Pancreas (tissue), 10 donors: Measurements from ENCODE around the gene BCL11B. TPM values are rescaled to one million over a fixed set of nuclear protein-coding genes. Genes with fewer than 3 reads are reported as not detected.

Experiments
- ATAC-seq, 4 donors: fragments of 200-7000 bp; cut with Tn5 transposase; one replicate each; pipeline versions ENCODE4 v1.8.0 to v1.9.1; 2020; ENCODE audit warnings: mild to moderate bottlenecking in 4 of 4, moderate library complexity in 4 of 4
- DNase-seq, 6 donors: peaks; one replicate each; pipeline ENCODE4 v3.0.0-alpha.2; 2020
- FAIRE-seq: peaks from 2 replicates; lab custom pipeline; 2012; peaks lifted over from hg19 to GRCh38; lab: Jason Lieb, UNC
- H3K27ac ChIP-seq, 4 donors: fragments of 200-600 bp; sonication (generic); 1 replicate in 3 of 4; 2 replicates in 1 of 4; pipeline versions ENCODE4 v1.5.0 to v1.8.0; 2020
- H3K27me3 ChIP-seq, 4 donors: fragments of 200-600 bp; one replicate each; pipeline ENCODE4 v1.8.0; 2021
- H3K36me3 ChIP-seq, 3 donors: fragments of 200-600 bp; sonication (generic) in 1 of 3; one replicate each; pipeline versions ENCODE4 v1.5.0 to v1.8.0; 2020 to 2021
- H3K4me1 ChIP-seq, 3 donors: fragments of 200-600 bp; one replicate each; pipeline ENCODE4 v1.8.0; 2021
- H3K4me3 ChIP-seq, 4 donors: fragments of 200-600 bp; sonication (generic) in 2 of 4; one replicate each; pipeline versions ENCODE4 v1.5.0 to v1.8.0; 2020 to 2021
- H3K9me3 ChIP-seq, 4 donors: fragments of 200-600 bp; one replicate each; pipeline ENCODE4 v1.8.0; 2021
- WGBS, 2 donors: extraction: QIAGEN DNeasy Blood & Tissue Kit; methylation state at CpG; one replicate each; pipeline ENCODE4 v1.1.7; 2013; 5-methylcytosine and 5-hydroxymethylcytosine counted together
- intact Hi-C, 3 donors: fragments of 100-400 bp; cut with DNase I; formaldehyde crosslinking; loops; one replicate each; pipeline versions ENCODE4 v1.11.1 to v1.14.2; 2022
- polyA plus RNA-seq, 2 donors: library from polyadenylated mRNA; stranded (reverse); fragments of 200-250 nt; gene quantifications; one replicate each; pipeline ENCODE4 v1.2.3, GENCODE V29; 2013
- total RNA-seq, 6 donors: library from RNA; stranded (reverse); fragmentation: NEBNext Ultra II Directional in 4 of 6; extraction: Animal tissue kit (Norgen Biotek cat#: 25700) in 4 of 6; gene quantifications; one replicate each; pipeline versions ENCODE4 v1.2.1 to v1.2.4, GENCODE V29; 2021 to 2023
- TF ChIP-seq, protein P1 (sequence below), 4 donors: fragments of 200-600 bp; sonication (generic) in 3 of 4; IDR thresholded peaks; one replicate each; pipeline versions ENCODE4 v1.5.0 to v1.8.0; 2021; ENCODE audit warnings: antibody characterized with exemption in 4 of 4
- donor health status: healthy with polysubstance abuse.
- donor health status: DM: no; HTN: no; CAD: no; lungs with moderate emphysema.
- donor health status: DM: no; HTN: no; CAD: no.
- donor health status: control.
- donor health status: control.
- donor health status: Bipolar disorder and iron deficiency.
- donor health status: DM: yes; HTN: yes; CAD: no.
- donor health status: DM: no; HTN: no; CAD: no.
- donor health status: DM: no; HTN: no; CAD: no.
- donor health status: DM: yes; HTN: yes; CAD: no.

The BCL11B gene
- total and polyA plus RNA-seq, 8 donors = 0.04 to 0.47 (median 0.27) TPM

DNA sequence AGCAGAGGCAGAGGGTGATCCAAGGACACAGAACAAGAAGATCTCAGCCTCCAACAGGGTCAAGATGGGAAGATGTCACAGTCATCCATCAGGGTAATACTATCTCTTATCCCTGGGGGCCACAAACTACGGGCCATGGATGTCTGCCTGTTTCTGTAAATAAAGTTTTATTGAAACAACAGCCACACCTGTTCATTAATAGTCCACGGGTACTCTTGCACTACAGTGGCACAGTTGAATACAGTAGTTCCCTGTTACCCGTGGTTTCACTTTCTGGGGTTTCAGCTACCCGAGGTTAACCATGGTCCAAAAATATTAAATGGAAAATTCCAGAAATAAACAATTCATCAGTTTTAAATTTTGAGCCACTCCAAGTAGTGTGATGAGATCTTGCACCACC is 65.9 kb downstream of the BCL11B start:
- TF ChIP-seq, protein P1, sequence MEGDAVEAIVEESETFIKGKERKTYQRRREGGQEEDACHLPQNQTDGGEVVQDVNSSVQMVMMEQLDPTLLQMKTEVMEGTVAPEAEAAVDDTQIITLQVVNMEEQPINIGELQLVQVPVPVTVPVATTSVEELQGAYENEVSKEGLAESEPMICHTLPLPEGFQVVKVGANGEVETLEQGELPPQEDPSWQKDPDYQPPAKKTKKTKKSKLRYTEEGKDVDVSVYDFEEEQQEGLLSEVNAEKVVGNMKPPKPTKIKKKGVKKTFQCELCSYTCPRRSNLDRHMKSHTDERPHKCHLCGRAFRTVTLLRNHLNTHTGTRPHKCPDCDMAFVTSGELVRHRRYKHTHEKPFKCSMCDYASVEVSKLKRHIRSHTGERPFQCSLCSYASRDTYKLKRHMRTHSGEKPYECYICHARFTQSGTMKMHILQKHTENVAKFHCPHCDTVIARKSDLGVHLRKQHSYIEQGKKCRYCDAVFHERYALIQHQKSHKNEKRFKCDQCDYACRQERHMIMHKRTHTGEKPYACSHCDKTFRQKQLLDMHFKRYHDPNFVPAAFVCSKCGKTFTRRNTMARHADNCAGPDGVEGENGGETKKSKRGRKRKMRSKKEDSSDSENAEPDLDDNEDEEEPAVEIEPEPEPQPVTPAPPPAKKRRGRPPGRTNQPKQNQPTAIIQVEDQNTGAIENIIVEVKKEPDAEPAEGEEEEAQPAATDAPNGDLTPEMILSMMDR (IDR thresholded peaks at IDR 0.05) = no peak
- H3K27me3 ChIP-seq = no peaks in the 10 kb centered on the region
- no peak overlapping the region for H3K27ac ChIP-seq
- WGBS, 2 donors = 81 to 88% methylated on average over 4 of the region's 4 CpGs
- H3K4me3 ChIP-seq = no peak overlapping the region
- DNase-seq (no peak), FAIRE-seq (no peak), ATAC-seq (no peak)
- no peaks in the 10 kb centered on the region for H3K9me3 ChIP-seq
- no peaks in the 10 kb centered on the region for H3K4me1 ChIP-seq
- intact Hi-C loops = no loop called here
- H3K36me3 ChIP-seq = no peaks in the 10 kb centered on the region

DNA sequence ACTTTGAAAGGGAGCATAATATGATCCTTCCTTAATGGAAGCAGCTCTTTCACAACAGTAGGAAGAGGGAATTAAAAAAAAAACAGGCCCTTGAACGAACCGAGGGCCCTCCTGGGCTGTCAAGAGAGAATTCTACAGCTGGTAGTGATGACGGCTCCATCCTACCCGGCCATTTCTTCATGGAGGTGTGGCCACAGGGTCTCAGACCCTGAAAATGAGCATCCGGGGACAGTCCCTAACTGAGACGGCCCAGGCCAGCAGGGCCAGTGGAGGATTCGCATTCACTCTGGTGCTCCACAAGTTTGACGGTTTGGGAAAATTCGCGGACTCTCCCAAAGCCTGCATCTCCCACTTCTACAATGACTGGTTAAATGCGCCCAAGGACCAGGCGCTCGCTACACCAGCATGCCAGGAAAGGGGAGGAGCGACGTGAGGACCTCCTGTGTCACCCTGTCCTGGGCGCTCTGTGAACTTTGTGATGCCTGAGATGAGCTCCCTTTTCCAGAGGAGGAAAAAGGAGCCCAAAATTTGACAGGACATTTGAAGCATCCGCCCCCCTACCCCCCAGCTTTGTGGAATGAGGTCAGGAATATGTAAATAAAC is 66.8 kb downstream of the BCL11B start:
- FAIRE-seq = no peak
- Histone ChIP-seq H3K9me3 (no peaks in the 10 kb centered on the region), H3K4me1 (no peaks in the 10 kb centered on the region), H3K27me3 (no peaks in the 10 kb centered on the region), H3K4me3 (no peak overlapping the region), H3K27ac (no peak overlapping the region), H3K36me3 (no peaks in the 10 kb centered on the region)
- WGBS, 2 donors = 81 to 89% methylated on average over 17 of the region's 17 CpGs
- intact Hi-C loops = no loop called here
- DNase-seq = no peak
- TF ChIP-seq, protein P1 (IDR thresholded peaks at IDR 0.05) = no peak
- ATAC-seq = no peak

DNA sequence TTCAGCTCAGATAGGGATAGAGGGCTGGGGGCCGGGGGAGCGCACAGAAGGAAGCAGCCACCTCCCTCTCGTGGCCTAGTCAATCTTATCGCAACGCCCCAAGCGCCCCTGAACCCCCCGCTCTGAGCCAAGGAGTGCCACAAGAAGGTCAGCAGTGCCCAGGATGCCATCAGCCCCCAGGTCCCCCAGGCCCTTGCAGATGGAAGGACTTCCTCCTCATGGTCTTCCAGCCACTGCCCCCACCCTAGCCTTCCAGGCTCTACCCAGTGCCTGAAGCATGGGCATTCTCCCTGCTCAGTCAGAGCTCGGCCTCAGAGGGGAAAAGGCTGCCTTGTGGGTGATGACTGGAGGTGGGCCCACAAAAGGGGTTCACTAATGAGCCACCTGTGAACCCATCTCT is 68.2 kb downstream of the BCL11B start:
- DNase-seq (no peak), FAIRE-seq (no peak), ATAC-seq (no peak)
- no peak overlapping the region for H3K4me3 ChIP-seq
- 96% methylated on average over 7 to 8 of the region's 8 CpGs for WGBS, 2 donors
- TF ChIP-seq, protein P1 (IDR thresholded peaks at IDR 0.05) = no peak
- intact Hi-C loops = no loop called here
- no peak overlapping the region for H3K27ac ChIP-seq
- H3K36me3 ChIP-seq = no peaks in the 10 kb centered on the region
- H3K9me3 ChIP-seq = no peaks in the 10 kb centered on the region
- H3K4me1 ChIP-seq = no peaks in the 10 kb centered on the region
- no peaks in the 10 kb centered on the region for H3K27me3 ChIP-seq

DNA sequence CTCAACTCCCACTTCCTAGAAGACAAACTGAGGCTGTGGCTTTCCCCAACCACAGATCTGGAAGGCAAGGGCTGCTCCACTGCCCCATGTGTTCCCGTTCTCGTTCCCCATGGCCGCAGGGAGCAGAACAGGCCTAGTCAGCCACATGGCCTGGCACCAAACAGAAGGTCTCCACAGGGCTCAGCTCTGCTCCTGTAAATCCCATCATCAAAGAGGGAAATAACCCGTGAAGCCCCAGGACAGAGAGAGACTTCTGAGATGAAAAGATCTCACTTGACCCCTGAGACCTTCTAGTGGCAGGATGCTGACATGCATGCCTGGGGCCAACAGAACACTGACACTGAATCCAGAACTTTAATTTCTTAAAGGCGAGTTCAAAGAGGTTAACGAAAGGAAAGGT is 68.9 kb downstream of the BCL11B start:
- H3K4me3 ChIP-seq = no peak overlapping the region
- TF ChIP-seq, protein P1 (IDR thresholded peaks at IDR 0.05) = no peak
- intact Hi-C loops = no loop called here
- H3K27ac ChIP-seq = no peak overlapping the region
- DNase-seq (no peak), ATAC-seq (no peak), FAIRE-seq (no peak)
- H3K9me3 ChIP-seq = no peaks in the 10 kb centered on the region
- no peaks in the 10 kb centered on the region for H3K4me1 ChIP-seq
- H3K27me3 ChIP-seq = no peaks in the 10 kb centered on the region
- WGBS, 2 donors = 79 to 82% methylated on average over 6 of the region's 6 CpGs
- H3K36me3 ChIP-seq = no peaks in the 10 kb centered on the region

DNA sequence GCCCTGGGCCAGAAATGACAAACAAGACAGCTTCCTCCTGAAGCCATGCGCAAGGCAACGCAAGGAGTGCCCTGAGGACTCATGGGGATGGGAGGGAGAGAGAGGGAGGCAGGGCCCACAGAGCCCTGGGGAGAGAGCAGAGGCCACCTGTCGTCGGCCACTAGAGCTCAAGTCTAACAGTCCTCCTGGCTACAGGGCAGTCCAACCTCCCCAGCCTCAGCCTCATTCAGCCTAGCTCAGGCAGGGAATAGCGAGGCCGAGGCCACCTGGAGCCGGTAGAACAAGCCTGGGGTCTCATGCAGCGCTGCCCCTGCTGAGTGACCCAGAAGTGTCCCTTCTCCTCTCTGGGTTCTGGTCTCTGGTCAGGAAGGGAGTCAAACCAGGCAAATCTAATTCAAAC is 69.5 kb downstream of the BCL11B start:
- FAIRE-seq (no peak), DNase-seq (no peak), ATAC-seq (no peak)
- Histone ChIP-seq H3K4me1 (no peaks in the 10 kb centered on the region), H3K36me3 (no peaks in the 10 kb centered on the region), H3K4me3 (no peak overlapping the region), H3K9me3 (no peaks in the 10 kb centered on the region), H3K27ac (no peak overlapping the region), H3K27me3 (no peaks in the 10 kb centered on the region)
- TF ChIP-seq, protein P1 (IDR thresholded peaks at IDR 0.05) = no peak
- WGBS, 2 donors = 73 to 94% methylated on average over 5 to 8 of the region's 8 CpGs
- intact Hi-C loops = no loop called here
